HT1080 (cell line): ENCODE measurements around the gene SLC1A4. TPM values are rescaled to one million over a fixed set of nuclear protein-coding genes. Genes with fewer than 3 reads are reported as not detected.

Experiments
- DNase-seq: peaks from one replicate; pipeline ENCODE4 v3.0.0-alpha.2; 2015; ENCODE audit warnings: low read depth
- total RNA-seq: library from RNA; depleted of rRNA; stranded (reverse); fragments of >200 nt; shearing (Covaris generic); gene quantifications from 2 replicates; pipeline ENCODE4 v1.2.3, GENCODE V29; 2014

SLC1A4 gene
- total RNA-seq, 1 experiment from 2014 or later: 10.1 TPM

GRCh38 chr2:65049010-65049639 is 59.9 kb downstream of the SLC1A4 start:
- no peak for DNase-seq

- DNase-seq: peak; percentile 62
Observed at GRCh38 chr2:65050931-65051330, 61.7 kb downstream of the SLC1A4 start.

GRCh38 chr2:65053199-65053598 is 64.0 kb downstream of the SLC1A4 start:
- no peak for DNase-seq

GRCh38 chr2:65054749-65055421 is 65.7 kb downstream of the SLC1A4 start:
- DNase-seq: no peak

- no peak for DNase-seq
Observed at GRCh38 chr2:65055422-65056214, 66.4 kb downstream of the SLC1A4 start.

- peak; percentile 96 for DNase-seq
Observed at GRCh38 chr2:65056215-65057053, 67.2 kb downstream of the SLC1A4 start, which contains the start of gene CEP68. Gene CEP68, plus strand, starts transcription at chr2:65056416. Its CDS starts 13,029 bp downstream, at chr2:65069445.

- no peak for DNase-seq
Observed at GRCh38 chr2:65057054-65057375, 67.8 kb downstream of the SLC1A4 start.

GRCh38 chr2:65057391-65058052 is 68.3 kb downstream of the SLC1A4 start:
- DNase-seq: peak; percentile 51

GRCh38 chr2:65059071-65059470 is 69.9 kb downstream of the SLC1A4 start:
- DNase-seq: no peak

GRCh38 chr2:65061146-65061909 is 72.1 kb downstream of the SLC1A4 start:
- no peak for DNase-seq

- DNase-seq: no peak
Observed at GRCh38 chr2:65061910-65062339, 72.7 kb downstream of the SLC1A4 start.

- no peak for DNase-seq
Observed at GRCh38 chr2:65062843-65063825, 73.9 kb downstream of the SLC1A4 start.

- peak; percentile 84 for DNase-seq
Observed at GRCh38 chr2:65064728-65065552, 75.7 kb downstream of the SLC1A4 start.

GRCh38 chr2:65067806-65068553 is 78.8 kb downstream of the SLC1A4 start:
- DNase-seq: no peak

GRCh38 chr2:65069439-65069824 is 80.2 kb downstream of the SLC1A4 start:
- no peak for DNase-seq

GRCh38 chr2:65070172-65070830 is 81.1 kb downstream of the SLC1A4 start:
- DNase-seq: peak; percentile 83

- no peak for DNase-seq
Observed at GRCh38 chr2:65070856-65071255, 81.7 kb downstream of the SLC1A4 start.
